HG03521 (cell line): ENCODE data around the gene SIX3.

ENCODE experiments used
- ATAC-seq: cut with Tn5 transposase; IDR thresholded peaks from one replicate; pipeline ENCODE4 v1.9.1; 2021; ENCODE audit warnings: mild to moderate bottlenecking, moderate library complexity; ENCODE audit not compliant: unreplicated experiment

The SIX3 gene

DNA sequence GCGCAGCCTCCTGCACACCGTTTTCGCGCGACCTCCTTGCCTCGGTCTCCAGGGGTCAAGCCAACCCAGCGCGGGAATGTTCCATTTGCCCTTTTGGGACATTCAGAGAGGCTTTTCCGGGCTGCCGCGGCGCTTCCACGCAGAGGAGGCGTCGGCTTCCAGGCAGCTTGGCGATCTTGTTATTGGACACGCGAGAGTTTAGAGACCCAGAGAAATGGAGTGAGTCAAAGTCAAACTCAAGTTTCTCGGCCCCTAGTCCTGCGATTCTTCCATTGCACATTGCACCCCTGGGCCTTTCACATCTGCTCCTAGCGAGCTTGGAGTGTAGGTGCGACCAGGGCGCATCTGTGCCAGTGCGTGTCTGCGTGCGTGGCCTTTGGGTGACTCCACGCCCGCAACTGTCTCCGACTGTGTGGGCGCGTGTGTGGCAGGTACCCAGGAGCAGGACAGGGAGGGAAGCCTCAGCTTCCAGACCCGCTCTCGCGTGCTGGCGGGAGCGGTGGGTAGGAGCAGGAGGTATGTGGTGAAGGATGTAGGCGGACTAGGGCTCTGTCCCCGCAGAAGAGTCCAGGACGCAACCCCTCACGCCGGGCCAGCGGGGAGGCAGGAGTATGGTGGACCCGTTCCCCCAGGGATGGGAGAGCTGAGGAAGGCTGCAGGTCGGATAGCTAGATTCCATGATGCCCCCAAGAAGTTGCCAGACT, 13.5 kb downstream of the SIX3 start:
- ATAC-seq: no peak

DNA sequence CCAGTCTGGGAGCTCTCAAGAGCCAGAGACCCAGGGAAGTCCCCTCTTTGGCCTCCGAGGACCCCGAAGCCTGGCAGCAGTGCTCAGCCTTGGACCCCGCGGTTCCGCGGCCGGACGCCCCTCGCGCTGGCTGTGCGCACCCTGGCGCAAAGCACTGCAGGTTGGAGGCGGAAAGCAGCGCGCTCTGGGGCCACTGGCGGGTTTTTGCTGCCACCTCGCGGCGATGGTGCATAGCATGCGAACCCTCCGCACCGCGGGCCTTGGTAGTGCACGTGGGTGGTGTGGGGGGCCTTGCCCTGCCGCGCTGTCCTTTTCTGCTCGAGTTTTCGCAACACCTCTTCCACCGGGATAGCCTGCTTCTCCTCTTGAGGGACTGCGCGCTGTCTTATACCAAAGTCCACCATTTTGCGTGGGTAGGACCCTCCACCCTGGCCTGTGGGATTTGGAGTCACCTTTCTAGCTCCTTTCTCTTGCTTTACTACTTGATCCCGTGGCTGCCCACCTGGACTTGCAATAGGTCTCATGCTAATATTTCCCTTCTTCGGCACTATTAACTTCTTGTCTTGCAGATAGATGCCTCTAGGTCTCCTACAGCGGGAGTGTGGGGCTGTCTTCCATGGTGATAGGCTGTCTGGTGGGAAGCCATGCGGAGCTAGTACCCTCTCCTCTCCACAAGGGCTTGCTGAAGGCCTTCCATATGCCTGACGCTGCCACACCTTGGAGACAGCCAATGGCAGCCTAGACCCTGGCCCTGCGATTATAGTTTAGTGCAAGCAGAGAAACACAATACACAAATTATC, 14.3 kb downstream of the SIX3 start:
- peak; percentile 64 for ATAC-seq

DNA sequence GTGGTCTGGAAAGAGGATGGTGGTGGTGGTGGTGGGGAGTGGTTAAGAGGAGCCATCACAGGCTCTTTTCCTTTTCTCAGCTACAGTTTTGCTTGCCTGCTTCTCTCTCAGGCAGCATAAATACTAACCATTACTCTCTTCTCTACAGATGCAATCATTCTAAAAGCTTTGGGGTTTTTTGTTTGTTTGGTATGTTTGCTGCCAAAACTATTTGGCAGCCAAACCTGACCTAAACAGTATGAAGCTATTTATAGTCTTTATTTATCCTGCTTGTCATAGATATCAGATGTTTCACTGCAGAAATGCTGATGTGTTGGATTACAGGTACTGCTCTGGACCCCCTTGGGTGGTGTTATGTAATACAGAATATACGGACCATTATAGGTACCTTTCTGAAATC, 15.3 kb downstream of the SIX3 start:
- ATAC-seq: no peak

DNA sequence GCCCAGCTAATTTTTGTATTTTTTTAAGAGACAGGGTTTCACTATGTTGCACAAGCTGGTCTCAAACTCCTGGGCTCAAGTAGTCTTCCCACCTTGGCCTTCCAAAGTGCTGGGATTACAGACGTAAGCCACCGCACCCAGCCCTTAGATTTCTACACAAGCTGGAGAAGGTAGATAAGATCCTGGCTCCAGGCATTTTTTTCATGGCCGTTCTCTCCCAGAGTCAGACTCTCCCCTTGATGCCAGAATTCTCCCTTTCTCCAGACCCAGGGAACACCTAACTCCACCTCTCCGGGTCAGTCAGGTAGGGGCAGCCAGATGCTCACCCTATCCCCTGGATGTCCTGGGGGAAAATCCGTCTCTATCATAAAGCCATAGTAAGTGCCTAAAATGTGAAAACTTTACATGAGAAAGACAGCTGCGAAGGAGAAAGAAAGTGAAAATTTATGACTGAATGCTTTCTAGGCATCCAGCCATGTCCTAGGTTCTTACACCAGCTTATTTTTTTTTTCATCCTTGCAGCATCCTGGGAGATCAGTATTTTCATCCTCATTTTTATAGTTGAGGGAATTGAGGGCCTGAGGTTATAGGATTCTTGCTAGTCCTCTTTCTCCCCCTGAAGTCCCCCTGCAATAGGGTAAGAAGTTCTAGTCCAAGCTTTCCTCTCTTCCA, 16.3 kb downstream of the SIX3 start:
- no peak for ATAC-seq

DNA sequence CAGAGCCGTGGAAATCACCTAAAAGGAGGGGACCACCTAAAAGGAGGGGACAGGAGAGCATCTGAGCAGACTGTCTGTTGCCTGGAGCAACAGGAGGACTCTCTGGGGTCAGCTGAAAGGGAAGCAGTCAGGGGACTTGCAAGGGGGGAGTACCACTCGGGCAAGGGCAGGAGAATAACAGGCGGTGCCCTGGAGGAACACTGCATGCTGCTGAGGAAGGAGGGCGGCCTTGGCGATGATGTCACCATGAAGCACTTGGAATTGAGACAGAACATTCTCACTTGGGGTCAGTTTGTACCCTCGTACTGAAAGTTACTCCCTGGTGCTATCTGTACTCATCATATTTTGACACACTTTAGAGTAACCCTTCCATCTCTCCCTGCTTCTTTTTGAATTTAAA, 18.4 kb downstream of the SIX3 start:
- no peak for ATAC-seq

DNA sequence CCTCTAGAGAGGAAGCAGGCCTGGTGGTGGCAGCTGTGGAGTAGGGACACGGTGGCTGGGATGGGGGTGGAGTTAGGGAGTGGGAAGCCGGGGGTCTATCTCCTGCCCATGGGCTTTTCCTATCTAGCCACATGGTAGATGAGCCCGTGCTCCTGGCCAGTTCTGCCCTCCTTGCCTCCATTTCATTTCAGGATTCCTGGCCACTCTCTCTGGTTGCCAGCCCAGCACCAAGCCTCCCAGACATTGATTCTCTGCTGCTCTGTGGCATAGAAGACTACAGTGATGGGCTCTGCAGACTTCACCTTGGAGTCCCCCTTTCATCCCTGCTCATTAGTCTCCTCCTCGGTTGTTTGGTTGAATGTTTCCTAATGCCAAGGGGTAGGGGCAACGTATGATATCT, 19.4 kb downstream of the SIX3 start:
- no peak for ATAC-seq

DNA sequence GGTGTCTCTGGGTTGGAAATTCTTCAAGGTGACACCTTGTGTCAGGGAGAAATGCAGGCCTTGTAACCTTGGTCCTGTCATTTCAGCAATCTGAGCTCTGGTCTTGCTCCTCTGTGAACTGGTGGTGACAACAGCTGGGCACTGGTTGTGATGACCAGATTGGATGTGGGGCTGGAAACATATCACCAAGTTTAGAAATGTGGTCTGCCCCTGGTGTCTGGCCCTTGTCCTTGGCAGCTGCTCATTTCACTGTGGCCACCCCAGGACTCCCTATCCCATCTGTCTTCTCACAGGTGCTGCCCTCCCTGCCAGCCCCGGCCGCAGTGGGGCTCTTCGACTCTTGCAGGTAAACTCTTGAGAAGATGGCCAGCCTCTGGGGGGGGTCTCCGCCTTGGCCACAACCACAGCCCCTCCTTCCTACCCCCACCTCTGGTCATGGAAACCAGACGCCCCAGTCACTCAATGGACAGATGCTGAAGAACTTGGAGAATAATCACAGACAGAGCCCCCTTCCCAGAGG, 20.7 kb downstream of the SIX3 start:
- ATAC-seq: no peak

DNA sequence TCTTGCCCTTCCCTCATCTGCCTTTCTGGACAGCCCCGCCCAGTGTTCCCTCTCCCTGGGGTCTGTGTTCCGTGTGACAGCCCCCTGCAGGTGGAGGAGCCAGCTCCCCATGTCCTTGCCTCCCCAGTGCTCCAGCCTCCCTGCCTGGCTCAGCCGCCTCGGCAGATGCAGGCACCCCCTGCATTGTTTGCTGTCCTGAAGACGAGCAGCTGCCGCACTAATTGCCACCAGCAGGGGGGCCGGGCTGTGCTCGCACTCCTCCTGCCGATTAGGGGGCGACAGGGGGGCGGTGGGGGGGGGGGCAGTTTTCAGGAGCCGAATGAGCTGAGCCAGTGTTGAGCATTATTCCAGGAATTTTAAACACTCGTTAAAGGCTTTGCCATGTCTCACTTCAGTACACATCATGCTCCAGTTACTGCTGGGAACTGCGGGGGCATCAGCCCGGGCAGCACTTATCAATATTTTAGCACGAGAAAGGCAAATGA, 23.3 kb downstream of the SIX3 start:
- ATAC-seq: no peak

DNA sequence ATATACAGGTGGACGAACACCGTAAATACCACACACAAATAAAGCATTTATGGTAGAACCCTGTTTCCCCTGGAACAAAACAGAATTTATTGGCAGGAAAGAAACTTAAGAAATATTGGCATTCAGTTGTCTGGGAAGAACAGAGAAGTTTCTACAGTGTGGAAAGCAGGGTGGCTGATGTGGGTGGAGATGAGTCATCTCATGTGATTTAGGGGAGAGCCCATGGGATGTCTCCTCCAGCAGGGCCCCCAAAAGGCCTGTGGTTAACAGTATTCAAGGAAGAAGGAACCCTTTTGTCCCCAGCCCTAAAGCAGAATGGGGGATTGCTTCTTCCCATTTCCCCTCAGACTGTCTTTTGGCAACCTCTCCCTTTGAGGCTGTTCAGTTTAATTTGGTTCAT, 24.2 kb downstream of the SIX3 start:
- no peak for ATAC-seq

DNA sequence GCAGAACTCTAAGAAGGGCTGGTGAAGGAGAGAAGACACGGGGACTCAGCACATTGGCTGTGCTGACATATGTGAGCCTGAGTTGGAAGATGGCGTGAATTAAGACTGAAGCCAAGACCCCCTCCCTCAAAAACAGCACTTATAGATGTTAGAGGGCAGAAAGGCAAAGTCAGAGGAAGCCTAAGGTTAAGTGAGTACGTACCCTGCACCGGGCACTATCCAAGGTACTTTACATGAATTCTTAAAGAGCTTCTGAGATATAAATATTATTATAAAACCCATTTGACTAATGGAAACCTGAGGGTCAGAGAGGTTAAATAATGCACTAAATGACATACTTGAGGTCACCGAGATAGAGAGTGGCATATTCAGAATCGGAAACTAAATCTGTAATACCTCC, 25.6 kb downstream of the SIX3 start:
- no peak for ATAC-seq

DNA sequence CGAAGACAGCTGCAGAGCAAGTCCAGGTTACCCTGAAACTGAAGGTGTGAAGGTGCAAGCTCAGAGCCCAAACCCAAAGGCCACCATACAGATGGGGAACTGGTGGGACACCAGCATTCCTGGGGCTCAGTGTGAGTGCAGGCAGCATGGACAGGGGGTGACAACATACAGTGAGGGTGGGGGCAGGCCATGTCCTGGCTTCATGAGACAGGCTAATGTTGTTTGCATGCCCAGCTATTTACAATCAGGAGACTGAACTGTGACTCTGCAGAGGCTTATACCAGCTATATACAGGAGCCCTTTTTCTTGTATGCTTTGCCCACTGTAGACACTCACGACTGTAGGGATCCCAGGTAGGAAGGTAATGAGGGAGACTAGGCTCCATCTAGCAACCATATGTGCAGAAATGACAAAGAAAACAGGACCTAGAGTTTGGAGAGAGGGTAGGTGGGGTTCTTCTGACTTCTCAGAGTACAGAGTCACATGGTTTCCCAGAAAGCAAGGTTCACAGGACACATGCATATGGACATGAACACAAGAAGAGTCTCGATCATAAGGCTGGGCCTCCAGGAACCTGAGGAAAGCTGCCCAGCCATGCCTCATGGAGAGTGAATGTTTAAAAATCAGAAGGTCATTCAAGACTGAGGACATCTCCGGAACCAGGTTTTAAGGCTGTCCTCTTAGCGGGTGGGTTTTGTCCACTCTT, 26.4 kb downstream of the SIX3 start:
- ATAC-seq: no peak

DNA sequence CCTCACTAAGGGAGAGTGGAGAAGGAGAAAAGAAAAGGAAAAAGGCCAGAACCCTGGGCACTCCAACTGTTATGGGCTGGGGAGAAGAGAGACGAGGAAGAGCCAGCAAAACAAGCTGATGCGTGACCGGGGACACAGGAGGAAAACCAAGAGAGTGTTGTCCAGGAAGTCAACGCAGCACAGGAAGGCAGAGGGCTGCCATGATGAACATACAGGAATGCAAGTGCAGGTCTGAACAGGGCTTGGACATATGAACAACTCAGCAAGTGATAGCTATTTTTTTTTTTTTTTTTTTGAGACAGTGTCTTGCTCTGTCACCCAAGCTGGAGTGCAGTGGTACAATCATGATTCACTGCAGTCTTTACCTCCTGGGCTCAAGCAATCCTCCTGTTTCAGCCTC, 28.4 kb downstream of the SIX3 start:
- no peak for ATAC-seq

DNA sequence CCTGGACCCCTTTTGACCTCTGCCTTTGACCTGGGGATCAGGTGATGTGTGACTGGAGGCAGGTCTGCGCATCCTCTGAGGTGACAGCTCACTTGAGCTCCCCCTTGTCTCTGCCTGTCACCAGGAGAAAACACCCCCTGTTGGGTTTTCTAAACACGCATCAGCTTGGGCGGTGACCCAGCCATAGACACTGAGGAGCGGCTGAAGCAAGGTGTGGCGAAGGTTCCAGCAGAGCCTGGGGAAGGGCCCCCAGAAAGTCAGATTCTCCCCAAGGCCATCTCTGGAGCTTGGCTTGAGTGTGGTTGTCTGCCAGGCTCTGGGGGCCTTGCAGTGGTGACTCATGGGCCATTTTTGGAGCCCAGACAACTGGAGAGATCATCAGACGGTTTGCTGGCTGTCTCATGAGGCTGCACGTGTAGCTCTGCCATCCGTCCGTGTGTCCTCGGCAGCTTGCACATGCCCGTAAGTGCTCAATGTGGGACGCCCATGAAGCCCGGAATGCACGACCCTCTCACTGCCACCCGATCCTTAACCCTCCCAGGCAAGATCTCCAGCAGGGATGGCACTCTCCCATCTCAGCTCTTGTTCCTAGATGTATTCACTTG, 29.4 kb downstream of the SIX3 start:
- ATAC-seq: no peak

DNA sequence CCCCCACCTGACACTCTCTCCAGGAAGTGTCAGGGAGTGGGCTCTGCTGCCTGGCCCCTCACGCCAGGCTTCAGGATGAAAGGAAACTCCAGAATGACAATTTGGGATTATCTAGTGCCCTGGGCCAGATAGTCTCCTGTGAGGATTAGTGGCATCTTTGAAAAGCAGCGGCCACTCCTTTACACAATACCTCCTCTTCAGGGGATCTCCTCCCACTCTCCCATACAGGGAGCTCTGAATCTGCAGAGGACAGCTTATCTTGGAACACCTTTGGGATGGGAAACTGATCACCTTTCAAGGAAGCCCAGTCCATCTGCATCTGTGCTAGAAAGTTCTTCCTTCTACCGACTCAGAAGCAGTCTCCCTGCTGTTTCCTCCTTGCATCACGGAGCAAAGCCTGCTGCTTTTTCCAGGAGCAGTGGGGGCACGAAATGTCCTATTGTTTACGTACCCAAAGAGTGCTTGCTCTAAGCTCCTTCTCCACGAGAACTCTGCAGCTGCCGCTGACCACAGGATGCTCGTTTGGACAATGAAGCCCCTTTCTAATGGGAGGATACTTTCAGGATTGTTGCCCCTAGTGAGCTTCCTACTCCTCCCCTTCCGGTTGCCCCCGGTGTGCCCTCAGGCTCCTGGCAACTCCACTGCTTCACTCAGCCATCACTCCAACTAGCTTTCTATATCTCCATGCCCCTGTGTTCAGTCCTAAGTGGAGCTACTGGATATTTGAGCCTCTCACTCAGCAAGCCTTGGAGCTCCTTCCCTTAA, 31.5 kb downstream of the SIX3 start:
- ATAC-seq: no peak

DNA sequence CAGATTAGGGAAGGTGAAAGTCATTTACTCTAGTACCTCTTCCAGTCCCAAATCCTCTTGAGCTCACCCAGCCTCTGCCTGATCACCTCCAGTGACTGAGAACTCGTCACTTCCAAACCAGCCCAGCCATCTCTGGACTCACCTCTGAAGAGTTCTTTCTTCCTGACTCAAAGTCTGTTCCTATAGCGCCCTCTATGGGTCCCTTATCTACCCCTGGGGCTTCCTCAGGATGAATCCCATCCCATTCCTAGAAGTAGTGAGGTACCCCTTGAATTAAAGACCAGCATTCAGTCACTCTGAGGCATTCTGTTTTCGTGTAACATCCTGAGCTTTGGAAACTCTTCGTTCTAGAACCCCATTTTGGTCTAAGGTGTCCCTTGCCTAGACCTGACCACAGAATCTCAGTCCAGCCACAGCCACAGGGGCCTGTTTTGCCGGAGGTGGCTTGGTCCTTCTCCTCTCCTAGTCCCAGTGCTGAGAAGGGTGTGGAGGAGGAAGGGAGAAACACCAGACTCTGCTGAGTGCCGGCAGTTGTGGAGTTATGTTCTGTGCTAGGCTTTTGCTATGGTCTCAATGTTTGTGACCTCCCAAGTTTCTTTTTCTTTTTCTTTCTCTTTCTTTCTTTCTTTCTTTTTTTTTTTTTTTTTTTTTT, 32.7 kb downstream of the SIX3 start:
- no peak for ATAC-seq

DNA sequence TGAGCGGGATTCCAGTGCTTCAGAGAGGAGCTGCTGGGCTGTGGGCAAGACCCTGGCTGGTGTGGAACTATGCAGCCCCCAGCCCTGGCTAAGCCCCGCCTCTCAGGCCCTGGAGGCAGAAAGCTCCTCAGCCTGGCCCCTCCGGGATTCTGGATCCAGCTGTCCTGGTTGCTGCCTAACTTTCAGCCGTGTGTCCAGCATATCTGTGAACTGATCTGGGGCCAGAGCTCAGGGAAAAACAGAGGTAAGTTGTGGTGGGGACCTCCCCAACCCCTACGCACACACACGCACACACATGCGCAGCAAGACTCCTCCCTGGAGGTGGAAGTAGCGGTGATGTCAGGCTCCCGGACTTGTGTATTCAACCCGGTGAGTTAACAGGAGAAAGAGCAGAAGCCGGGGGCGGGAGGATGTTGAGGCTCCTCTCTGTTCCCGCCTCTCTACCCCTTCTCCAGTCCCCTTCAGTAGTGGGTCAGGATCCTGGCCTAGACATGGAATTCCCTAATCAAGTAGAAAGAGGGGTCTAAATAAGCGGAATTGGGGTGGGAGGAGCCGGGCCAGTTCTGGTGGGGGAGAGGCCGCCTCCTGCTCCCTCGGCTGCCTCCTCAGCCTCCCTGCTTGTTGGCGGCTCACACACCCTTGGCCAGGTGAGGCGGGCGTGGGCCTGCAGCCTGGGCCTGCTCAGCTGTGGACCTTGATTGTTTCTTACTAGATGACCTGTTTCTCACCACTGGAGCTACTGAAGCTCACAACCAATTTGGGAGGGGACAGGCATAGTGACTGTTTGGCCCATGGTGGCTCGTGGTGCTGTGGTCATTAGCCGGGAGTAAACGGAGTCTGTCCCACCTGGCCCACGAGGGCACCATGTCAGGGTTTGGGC, 34.3 kb downstream of the SIX3 start:
- ATAC-seq: no peak

DNA sequence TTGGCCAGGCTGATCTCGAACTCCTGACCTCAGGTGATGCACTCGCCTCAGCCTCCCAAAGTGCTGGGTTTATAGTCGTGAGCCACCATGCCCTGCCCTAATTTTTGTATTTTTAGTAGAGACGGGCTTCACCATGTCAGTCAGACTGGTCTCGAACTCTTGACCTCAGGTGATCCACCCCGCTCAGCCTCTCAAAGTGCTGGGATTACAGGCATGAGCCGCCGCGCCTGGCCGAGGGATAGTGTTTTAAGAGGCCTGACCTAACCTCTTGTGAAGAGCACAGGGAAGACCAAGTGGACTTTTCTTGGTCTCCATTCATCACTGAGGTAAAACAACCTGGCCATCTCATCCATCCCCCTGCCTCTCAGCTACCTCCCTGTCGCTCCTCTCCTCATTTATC, 38.1 kb downstream of the SIX3 start:
- ATAC-seq: no peak
